Retinal pigment epithelial cell (primary cell): ENCODE data around the gene TRIM37.

Experiments used
- DNase-seq: peaks from one replicate; pipeline ENCODE4 v3.0.0-alpha.2; 2010; ENCODE audit warnings: low read depth
- H3K4me3 ChIP-seq: 2 replicates; pipeline ENCODE4 v1.5.1; 2011; ENCODE audit warnings: mild to moderate bottlenecking, low read length, control low read depth, moderate library complexity
- CTCF ChIP-seq: conservative IDR thresholded peaks from 2 replicates; pipeline ENCODE4 v1.5.1; 2011; ENCODE audit warnings: low read depth, low read length, control low read depth, inconsistent platforms

The TRIM37 gene

GRCh38 chr17:59011975-59012374, 94.7 kb downstream of the TRIM37 start:
- DNase-seq: no peak
- no peak for TF ChIP-seq CTCF

GRCh38 chr17:59010026-59010425, 96.7 kb downstream of the TRIM37 start:
- TF ChIP-seq CTCF: no peak

More at GRCh38 chr17:59011975-59012374, 94.7 kb downstream of the TRIM37 start:
- H3K4me3 ChIP-seq: no peak overlapping the region

GRCh38 chr17:59008737-59009136, 97.9 kb downstream of the TRIM37 start:
- H3K4me3 ChIP-seq: no peak overlapping the region
- TF ChIP-seq CTCF: no peak
- no peak for DNase-seq

More at GRCh38 chr17:59010026-59010425, 96.7 kb downstream of the TRIM37 start:
- no peak overlapping the region for H3K4me3 ChIP-seq
- no peak for DNase-seq

- H3K4me3 ChIP-seq: no peak overlapping the region
- DNase-seq: no peak
- TF ChIP-seq CTCF: no peak
Observed at GRCh38 chr17:59007995-59008394, 98.7 kb downstream of the TRIM37 start.

- TF ChIP-seq CTCF: peak; percentile 89
- DNase-seq: no peak
- H3K4me3 ChIP-seq: no peak overlapping the region
Observed at GRCh38 chr17:59004338-59005111, 102.2 kb downstream of the TRIM37 start.

GRCh38 chr17:59003860-59004259, 102.8 kb downstream of the TRIM37 start:
- H3K4me3 ChIP-seq: no peak overlapping the region
- no peak for TF ChIP-seq CTCF
- no peak for DNase-seq

- TF ChIP-seq CTCF: no peak
- no peak for DNase-seq
- H3K4me3 ChIP-seq: no peak overlapping the region
Observed at GRCh38 chr17:59002848-59003247, 103.8 kb downstream of the TRIM37 start.
